Lower leg skin (tissue), 4 donors: Measurements from ENCODE around the gene NPAS2. TPM values are rescaled to one million over a fixed set of nuclear protein-coding genes. Genes with fewer than 3 reads are reported as not detected.

Experiments used
- DNase-seq, 2 donors: peaks; one replicate each; pipeline ENCODE4 v3.0.0-alpha.2; 2019; ENCODE audit warnings: low spot score in 2 of 2
- H3K4me3 ChIP-seq: fragments of 200-600 bp; sonication (generic); 2 replicates; pipeline ENCODE4 v1.5.1; 2017; ENCODE audit warnings: mild to moderate bottlenecking, low read depth; ENCODE audit not compliant: poor library complexity, severe bottlenecking
- POLR2A ChIP-seq, 2 donors: fragments of 450-650 bp; IDR thresholded peaks; one replicate each; pipeline ENCODE4 v1.6.1; 2016 to 2017; ENCODE audit warnings: antibody characterized with exemption in 2 of 2, mild to moderate bottlenecking in 1 of 2, moderate library complexity in 1 of 2
- WGBS, 2 donors: methylation state at CpG; one replicate each; pipeline ENCODE4 v1.1.5; 2018; 5-methylcytosine and 5-hydroxymethylcytosine counted together
- intact Hi-C: fragments of 100-400 bp; cut with DNase I; formaldehyde crosslinking; loops from one replicate; pipeline ENCODE4 v1.15.0; 2023; ENCODE audit warnings: low total_unique reads
- total RNA-seq, 4 donors: library from RNA; depleted of rRNA; stranded (reverse); fragments of >200 nt; gene quantifications; one replicate each; pipeline ENCODE4 v1.1.0, GENCODE V29; 2016
- TF ChIP-seq, protein P1 (sequence below), 3 donors: fragments of 450-650 bp; IDR thresholded peaks; one replicate each; pipeline ENCODE4 v1.5.1; 2016; ENCODE audit warnings: antibody characterized with exemption in 3 of 3, mild to moderate bottlenecking in 3 of 3, moderate library complexity in 2 of 3

Gene NPAS2
- total RNA-seq, 4 donors from 2014 or later: 58.0 to 75.5 (median 62.1) TPM

DNA sequence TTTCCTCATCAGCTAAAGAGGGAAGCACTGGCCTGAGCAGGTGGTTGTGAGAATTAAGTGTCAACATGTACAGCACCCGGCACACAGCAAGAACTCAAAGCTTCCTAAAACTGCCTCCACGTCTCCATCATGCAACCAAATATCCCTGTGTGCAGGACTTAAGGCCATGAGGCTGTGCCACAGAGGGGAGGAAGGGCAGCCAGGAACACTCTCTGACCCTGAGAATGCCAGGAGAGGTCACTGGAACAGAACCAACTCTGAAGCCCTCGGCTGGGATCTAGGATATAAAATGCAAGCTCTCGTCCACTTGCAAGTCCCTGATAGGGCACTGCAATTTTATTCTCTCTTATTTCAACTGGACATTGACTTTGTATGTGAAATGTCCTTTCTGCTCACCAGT lies 12.2 kb upstream of the NPAS2 start:
- no peak for DNase-seq
- intact Hi-C loops: no loop called here
- WGBS, 2 donors: 88 to 90% methylated on average over 4 of the region's 4 CpGs
- TF ChIP-seq, protein P1, sequence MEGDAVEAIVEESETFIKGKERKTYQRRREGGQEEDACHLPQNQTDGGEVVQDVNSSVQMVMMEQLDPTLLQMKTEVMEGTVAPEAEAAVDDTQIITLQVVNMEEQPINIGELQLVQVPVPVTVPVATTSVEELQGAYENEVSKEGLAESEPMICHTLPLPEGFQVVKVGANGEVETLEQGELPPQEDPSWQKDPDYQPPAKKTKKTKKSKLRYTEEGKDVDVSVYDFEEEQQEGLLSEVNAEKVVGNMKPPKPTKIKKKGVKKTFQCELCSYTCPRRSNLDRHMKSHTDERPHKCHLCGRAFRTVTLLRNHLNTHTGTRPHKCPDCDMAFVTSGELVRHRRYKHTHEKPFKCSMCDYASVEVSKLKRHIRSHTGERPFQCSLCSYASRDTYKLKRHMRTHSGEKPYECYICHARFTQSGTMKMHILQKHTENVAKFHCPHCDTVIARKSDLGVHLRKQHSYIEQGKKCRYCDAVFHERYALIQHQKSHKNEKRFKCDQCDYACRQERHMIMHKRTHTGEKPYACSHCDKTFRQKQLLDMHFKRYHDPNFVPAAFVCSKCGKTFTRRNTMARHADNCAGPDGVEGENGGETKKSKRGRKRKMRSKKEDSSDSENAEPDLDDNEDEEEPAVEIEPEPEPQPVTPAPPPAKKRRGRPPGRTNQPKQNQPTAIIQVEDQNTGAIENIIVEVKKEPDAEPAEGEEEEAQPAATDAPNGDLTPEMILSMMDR (IDR thresholded peaks at IDR 0.05): no peak
- TF ChIP-seq POLR2A (IDR thresholded peaks at IDR 0.05): no peak
- H3K4me3 ChIP-seq: no peak overlapping the region

DNA sequence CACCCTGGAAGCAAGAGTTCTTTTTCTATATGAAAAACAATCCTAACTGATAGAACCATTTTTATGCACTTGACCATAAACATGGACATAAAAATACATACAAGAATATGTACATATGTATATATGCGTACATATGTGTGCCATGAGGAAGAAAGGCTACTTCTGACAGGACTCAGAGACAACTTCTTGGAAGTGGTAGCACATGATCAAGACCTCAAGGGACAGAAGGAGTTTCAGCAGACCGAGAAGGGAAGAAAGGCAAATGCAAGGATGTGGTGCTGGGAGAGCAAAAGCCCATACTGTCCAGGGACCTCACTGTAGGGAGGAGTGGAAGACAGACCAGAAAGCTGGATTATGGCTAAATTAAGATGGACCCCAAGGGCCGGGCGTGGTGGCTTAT lies 11.4 kb upstream of the NPAS2 start:
- no peak for TF ChIP-seq POLR2A (IDR thresholded peaks at IDR 0.05)
- TF ChIP-seq, protein P1 (IDR thresholded peaks at IDR 0.05): no peak

DNA sequence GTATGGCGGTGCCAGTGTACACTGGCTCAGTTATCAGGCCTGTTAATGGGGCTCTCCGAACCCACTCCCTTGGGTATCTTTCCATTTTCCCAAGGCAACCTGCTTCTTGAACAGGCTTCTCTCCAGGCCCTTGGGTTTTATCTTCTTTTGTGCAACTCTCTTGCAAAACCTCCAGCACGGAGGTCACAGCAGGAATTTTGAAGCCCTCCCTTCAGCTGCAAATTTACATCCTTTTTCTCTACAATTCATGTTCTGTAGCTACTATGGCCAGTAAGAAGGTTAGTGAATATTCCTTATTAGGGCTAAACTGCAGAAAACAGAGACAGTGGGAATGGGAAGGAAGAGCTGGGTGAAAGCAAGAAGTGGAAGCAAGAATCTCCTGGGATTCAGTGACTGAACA lies 10.4 kb upstream of the NPAS2 start:
- TF ChIP-seq, protein P1 (IDR thresholded peaks at IDR 0.05): no peak
- TF ChIP-seq POLR2A (IDR thresholded peaks at IDR 0.05): no peak
- no peak for DNase-seq
- intact Hi-C loops: no loop called here
- H3K4me3 ChIP-seq: no peak overlapping the region
- WGBS, 2 donors: 91 to 97% methylated on average over 3 of the region's 3 CpGs

More for the DNA sequence above, 11.4 kb upstream of the NPAS2 start:
- intact Hi-C loops: no loop called here
- no peak overlapping the region for H3K4me3 ChIP-seq
- no peak for DNase-seq
- 82 to 93% methylated on average over 4 of the region's 4 CpGs for WGBS, 2 donors

DNA sequence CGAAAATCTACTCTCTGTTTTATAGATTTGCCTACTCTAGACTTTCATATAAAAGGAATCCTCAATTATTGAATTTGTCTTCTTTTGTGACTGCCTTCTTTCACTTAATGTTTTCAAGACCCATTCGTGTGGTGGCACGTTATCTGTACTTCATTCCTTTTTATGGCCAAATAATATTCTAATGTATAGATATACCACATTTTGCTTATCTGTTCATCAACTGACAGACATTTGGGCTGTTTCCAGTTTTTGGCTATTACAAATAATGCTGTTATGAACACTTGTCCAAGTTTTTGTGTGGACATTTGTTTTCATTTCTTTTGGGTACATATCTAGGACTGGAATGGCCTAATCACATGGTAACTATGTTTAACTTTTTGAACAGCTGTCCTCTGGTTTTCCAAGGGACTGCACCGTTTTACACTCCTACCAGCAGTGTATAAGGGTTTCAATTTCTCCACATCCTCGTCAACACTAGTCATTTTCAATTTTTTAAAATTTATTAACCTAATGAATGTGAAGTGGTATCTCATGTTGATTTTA lies 9.3 kb upstream of the NPAS2 start:
- intact Hi-C loops: loop anchor here (10.0 kb wide), 1 partner anchor 76 kb away; no protein-coding TSS in a partner anchor
- no peak for DNase-seq
- 84 to 90% methylated on average over 5 of the region's 5 CpGs for WGBS, 2 donors
- no peak overlapping the region for H3K4me3 ChIP-seq
- TF ChIP-seq POLR2A (IDR thresholded peaks at IDR 0.05): no peak
- TF ChIP-seq, protein P1 (IDR thresholded peaks at IDR 0.05): no peak

DNA sequence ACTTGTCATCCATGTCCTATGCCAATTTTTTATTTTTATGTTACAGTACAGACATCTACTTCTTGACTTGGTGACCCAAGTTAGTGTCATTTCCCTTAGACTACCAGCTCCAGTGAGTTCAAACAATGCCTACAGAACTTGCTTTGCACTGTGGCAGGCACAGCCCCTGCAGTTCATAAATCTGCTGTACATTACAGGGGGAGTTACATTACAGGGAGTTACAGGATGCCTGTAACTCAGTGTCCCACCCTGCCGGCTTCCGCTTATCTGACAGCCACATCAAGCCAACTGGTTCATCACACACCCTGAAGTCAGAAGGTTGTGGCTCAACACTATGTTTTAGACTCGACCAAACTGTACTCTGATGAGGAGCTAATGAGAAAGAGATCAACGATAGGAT lies 7.8 kb upstream of the NPAS2 start:
- DNase-seq: no peak
- 75 to 79% methylated on average over 4 of the region's 4 CpGs for WGBS, 2 donors
- no peak for TF ChIP-seq POLR2A (IDR thresholded peaks at IDR 0.05)
- TF ChIP-seq, protein P1 (IDR thresholded peaks at IDR 0.05): no peak
- intact Hi-C loops: loop anchor here (10.0 kb wide), 1 partner anchor 77 kb away; no protein-coding TSS in a partner anchor
- H3K4me3 ChIP-seq: no peak overlapping the region

DNA sequence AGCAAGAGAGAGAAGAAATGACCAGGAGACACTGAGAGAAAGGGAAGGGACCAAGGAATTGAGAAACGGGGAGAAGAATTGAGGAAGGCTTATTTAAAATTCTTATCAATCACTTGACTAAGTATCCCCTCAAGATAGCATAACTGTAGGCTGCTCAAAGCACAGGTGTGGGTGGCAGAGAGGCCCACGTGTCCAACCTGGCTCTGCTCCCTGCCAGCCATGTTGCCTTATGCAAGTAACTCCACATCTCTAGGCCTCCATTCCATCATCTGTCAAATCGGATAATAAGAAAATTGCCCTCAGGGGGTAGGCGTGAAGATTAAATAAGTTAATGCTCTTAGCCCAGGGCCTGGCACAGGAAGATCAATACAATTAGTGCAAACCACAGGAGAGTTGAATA lies 7.4 kb upstream of the NPAS2 start:
- no peak for DNase-seq
- intact Hi-C loops: loop anchor here (10.0 kb wide), 1 partner anchor 78 kb away; no protein-coding TSS in a partner anchor
- no peak overlapping the region for H3K4me3 ChIP-seq
- no peak for TF ChIP-seq POLR2A (IDR thresholded peaks at IDR 0.05)
- TF ChIP-seq, protein P1 (IDR thresholded peaks at IDR 0.05): no peak
- WGBS, 2 donors: 82 to 83% methylated on average over 4 of the region's 4 CpGs
